Measurements from ENCODE around the gene ADAMTS18.

DNA sequence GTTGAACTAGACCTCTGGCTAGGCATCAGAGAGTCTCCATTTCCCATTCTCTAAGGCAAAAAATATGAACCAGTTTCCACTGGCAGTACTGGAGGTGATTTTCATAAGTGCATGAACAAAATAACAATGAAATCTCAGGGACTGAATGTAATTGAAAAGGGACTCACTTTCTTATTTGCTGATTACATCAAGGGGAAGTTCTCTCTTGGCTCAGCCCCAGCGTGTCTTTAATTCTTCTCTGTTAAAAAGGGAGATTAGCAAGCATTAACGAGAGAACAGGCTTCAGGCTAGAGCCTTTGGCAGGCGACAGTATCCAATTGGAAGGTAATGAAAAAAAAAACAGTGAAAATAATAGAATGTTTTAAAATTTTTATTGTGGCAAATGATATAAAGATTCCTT, 34.0 kb upstream of the ADAMTS18 start:
- no peak for TF ChIP-seq EZH2phosphoT487 (IDR thresholded peaks at IDR 0.05; ENCODE audit: borderline replicate concordance)
- TF ChIP-seq, protein P1, sequence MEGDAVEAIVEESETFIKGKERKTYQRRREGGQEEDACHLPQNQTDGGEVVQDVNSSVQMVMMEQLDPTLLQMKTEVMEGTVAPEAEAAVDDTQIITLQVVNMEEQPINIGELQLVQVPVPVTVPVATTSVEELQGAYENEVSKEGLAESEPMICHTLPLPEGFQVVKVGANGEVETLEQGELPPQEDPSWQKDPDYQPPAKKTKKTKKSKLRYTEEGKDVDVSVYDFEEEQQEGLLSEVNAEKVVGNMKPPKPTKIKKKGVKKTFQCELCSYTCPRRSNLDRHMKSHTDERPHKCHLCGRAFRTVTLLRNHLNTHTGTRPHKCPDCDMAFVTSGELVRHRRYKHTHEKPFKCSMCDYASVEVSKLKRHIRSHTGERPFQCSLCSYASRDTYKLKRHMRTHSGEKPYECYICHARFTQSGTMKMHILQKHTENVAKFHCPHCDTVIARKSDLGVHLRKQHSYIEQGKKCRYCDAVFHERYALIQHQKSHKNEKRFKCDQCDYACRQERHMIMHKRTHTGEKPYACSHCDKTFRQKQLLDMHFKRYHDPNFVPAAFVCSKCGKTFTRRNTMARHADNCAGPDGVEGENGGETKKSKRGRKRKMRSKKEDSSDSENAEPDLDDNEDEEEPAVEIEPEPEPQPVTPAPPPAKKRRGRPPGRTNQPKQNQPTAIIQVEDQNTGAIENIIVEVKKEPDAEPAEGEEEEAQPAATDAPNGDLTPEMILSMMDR (conservative IDR thresholded peaks at IDR 0.05; ENCODE audit: low read length): no peak
